ENCODE results near the gene LEFTY2. TPM values are rescaled to one million over a fixed set of nuclear protein-coding genes. Genes with fewer than 3 reads are reported as not detected.
"Not testable (repeated sequence)": the region's sequence is repeated elsewhere in the genome, so short reads cannot be mapped to it uniquely, and the experiment has no call there.

The LEFTY2 gene
- total and polyA plus RNA-seq, 10 of the 15 experiments (the other 5 are each of a cell fraction or from before 2014, with no cell fraction given): not detected

DNA sequence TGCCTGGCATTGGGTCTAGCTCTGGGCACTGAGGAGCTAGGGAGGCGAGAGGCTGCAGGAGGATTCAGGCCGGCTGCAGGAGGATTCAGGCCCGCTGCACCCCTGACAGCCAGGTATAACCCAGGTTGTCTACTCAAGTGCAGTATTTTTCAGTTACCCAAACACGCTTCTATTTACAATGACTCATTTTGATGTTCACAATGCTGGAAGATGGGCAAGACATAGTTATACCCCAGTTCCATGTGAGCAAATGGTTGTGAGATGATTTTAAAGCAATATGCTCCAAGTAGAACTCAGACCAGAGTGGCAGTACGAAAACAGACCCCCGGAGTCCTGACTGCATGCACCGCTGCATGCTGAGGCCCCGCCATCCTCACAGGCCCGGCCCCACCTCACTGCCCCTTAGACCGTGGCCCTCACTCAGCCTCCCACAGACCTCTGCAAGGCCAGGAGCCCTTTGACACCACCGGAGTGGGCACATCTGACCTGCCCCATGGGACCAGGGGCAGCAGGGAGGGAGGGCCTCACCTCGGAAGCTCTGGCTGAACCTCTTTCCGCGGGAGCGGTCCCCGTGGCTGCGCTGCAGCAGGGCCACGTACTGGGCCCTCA, 52.6 kb downstream of the LEFTY2 start:
- H3K9ac ChIP-seq (ENCODE audit: control insufficient read depth, insufficient read depth, low read length): no peak overlapping the region
- DNase-seq (ENCODE audit: low read depth, low spot score): no peak
- in situ Hi-C loops (cut with MboI): no loop called here
- ChIA-PET RAD21 (ENCODE audit: unreplicated experiment) (interaction anchor here (1.0 kb wide), 1 partner anchor 111 kb away, joined by 3 read pairs; the partner anchor contains the start of gene SRP9), POLR2A (no interaction called here), CTCF (no interaction called here), SMC1A (ENCODE audit: uncharacterized antibody, unreplicated experiment) (no interaction called here)
- H3K4me2 ChIP-seq (ENCODE audit: control insufficient read depth, insufficient read depth): no peak overlapping the region
- no peak overlapping the region for H2AFZ ChIP-seq (ENCODE audit: control insufficient read depth, low read depth, low read length)
- intact Hi-C loops (cut with micrococcal nuclease; ENCODE audit: unreplicated experiment): no loop called here
- H4K20me1 ChIP-seq (ENCODE audit: control insufficient read depth, insufficient read depth): no peaks in the 10 kb centered on the region
- no TSS peak for BruUV-seq (replicated peaks)
- no peaks in the 10 kb centered on the region for H3K27me3 ChIP-seq (replicated peaks in 1 of 2; ENCODE audit: control insufficient read depth in 2 of 2, insufficient read depth in 2 of 2, low read length in 1 of 2)
- 53% methylated on average over 17 of the region's 18 CpGs for WGBS (ENCODE audit: insufficient coverage, insufficient replicate concordance, low lambda C conversion rate, missing lambda C conversion rate)
- H3K4me3 ChIP-seq: no peak overlapping the region
- 0 out of 2 replicates have a peak, but pooled peaks cover 3% of the 10 kb centered on the region for H3K4me1 ChIP-seq (ENCODE audit: control insufficient read depth, insufficient read depth, low read length)
- no peak for FAIRE-seq
- H3K27ac ChIP-seq (ENCODE audit: control insufficient read depth, insufficient read depth): no peak overlapping the region
- no peaks in the 10 kb centered on the region for H3K9me3 ChIP-seq (replicated peaks; ENCODE audit: control insufficient read depth, insufficient read depth, low read length)
- no peaks in the 10 kb centered on the region for H3K79me2 ChIP-seq (ENCODE audit: control insufficient read depth, insufficient read depth, low read length)
- no peaks in the 10 kb centered on the region for H3K36me3 ChIP-seq (ENCODE audit: control insufficient read depth in 2 of 2, insufficient read depth in 2 of 2, low read length in 1 of 2)
- ATAC-seq: no peak
- TF ChIP-seq MYC (IDR thresholded peaks at IDR 0.05; ENCODE audit: insufficient read depth, insufficient read length, insufficient replicate concordance, low read length, severe bottlenecking) (no peak), SUZ12 (IDR thresholded peaks at IDR 0.05; ENCODE audit: unreplicated experiment) (no peak), FOXM1 (IDR thresholded peaks at IDR 0.05; ENCODE audit: low read depth, low read length) (no peak)
- TF ChIP-seq, protein P1, sequence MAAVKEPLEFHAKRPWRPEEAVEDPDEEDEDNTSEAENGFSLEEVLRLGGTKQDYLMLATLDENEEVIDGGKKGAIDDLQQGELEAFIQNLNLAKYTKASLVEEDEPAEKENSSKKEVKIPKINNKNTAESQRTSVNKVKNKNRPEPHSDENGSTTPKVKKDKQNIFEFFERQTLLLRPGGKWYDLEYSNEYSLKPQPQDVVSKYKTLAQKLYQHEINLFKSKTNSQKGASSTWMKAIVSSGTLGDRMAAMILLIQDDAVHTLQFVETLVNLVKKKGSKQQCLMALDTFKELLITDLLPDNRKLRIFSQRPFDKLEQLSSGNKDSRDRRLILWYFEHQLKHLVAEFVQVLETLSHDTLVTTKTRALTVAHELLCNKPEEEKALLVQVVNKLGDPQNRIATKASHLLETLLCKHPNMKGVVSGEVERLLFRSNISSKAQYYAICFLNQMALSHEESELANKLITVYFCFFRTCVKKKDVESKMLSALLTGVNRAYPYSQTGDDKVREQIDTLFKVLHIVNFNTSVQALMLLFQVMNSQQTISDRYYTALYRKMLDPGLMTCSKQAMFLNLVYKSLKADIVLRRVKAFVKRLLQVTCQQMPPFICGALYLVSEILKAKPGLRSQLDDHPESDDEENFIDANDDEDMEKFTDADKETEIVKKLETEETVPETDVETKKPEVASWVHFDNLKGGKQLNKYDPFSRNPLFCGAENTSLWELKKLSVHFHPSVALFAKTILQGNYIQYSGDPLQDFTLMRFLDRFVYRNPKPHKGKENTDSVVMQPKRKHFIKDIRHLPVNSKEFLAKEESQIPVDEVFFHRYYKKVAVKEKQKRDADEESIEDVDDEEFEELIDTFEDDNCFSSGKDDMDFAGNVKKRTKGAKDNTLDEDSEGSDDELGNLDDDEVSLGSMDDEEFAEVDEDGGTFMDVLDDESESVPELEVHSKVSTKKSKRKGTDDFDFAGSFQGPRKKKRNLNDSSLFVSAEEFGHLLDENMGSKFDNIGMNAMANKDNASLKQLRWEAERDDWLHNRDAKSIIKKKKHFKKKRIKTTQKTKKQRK (IDR thresholded peaks at IDR 0.05; ENCODE audit: low read depth, low read length): no peak

DNA sequence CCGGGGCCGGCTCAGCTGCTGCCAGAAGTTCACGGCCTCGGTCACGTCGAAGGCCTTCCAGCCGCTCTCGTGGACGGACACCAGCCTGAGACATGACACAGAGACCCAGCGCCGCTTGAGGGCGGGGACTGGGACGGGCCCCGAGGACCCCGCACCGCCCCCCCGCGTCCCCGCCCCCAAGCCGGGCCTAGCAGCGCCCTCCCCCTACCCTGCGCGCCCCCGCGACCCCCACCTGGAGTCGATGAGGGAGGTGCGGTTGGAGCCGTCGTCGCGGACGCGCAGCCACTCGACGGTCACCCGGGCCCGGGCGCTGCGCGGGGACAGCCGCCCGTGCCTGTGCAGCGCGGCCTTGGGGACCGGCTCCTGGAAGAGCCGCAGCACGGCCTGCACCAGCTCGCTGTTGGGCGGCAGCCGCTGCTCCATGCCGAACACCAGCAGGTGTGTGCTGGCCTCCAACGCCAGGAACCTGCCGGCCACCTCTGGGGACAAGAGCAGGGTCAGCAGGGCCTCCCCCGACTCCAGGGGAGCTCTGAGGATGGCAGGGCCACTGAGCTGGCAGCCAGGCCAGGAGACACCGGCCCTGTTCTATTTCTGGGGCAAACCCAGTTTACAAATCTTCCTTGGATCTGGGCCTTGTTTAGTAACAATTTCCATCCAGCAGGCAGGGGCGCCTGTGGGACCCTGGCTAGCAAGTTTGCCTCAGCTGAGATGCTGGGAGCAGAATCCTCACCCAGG, 53.3 kb downstream of the LEFTY2 start:
- H3K27ac ChIP-seq (ENCODE audit: control insufficient read depth, insufficient read depth); H3K79me2 ChIP-seq (ENCODE audit: control insufficient read depth, insufficient read depth, low read length); DNase-seq (ENCODE audit: low read depth, low spot score); RAD21 ChIA-PET (ENCODE audit: unreplicated experiment); H3K9ac ChIP-seq (ENCODE audit: control insufficient read depth, insufficient read depth, low read length); H3K4me3 ChIP-seq; POLR2A ChIA-PET; H2AFZ ChIP-seq (ENCODE audit: control insufficient read depth, low read depth, low read length); H3K36me3 ChIP-seq (ENCODE audit: control insufficient read depth in 2 of 2, insufficient read depth in 2 of 2, low read length in 1 of 2); H3K27me3 ChIP-seq (replicated peaks in 1 of 2; ENCODE audit: control insufficient read depth in 2 of 2, insufficient read depth in 2 of 2, low read length in 1 of 2); FAIRE-seq; CTCF ChIA-PET; H3K4me1 ChIP-seq (ENCODE audit: control insufficient read depth, insufficient read depth, low read length); in situ Hi-C loops (cut with MboI); H3K4me2 ChIP-seq (ENCODE audit: control insufficient read depth, insufficient read depth); SMC1A ChIA-PET (ENCODE audit: uncharacterized antibody, unreplicated experiment); intact Hi-C loops (cut with micrococcal nuclease; ENCODE audit: unreplicated experiment); BruUV-seq (replicated peaks); ATAC-seq; H4K20me1 ChIP-seq (ENCODE audit: control insufficient read depth, insufficient read depth); H3K9me3 ChIP-seq (replicated peaks; ENCODE audit: control insufficient read depth, insufficient read depth, low read length): not testable (repeated sequence)
- WGBS (ENCODE audit: insufficient coverage, insufficient replicate concordance, low lambda C conversion rate, missing lambda C conversion rate): 48% methylated on average over 5 of the region's 56 CpGs
